Activated T-cell treated with anti-CD3 and anti-CD28 coated beads for 4 hours (primary cell): Measurements from ENCODE around the gene SSH3.

Experiments used
- DNase-seq: peaks from one replicate; pipeline ENCODE4 v3.0.0-alpha.2; 2020

SSH3 gene

GRCh38 chr11:67268081-67268961, 35.0 kb upstream of the SSH3 start:
- no peak for DNase-seq

GRCh38 chr11:67268962-67269268, 34.4 kb upstream of the SSH3 start:
- no peak for DNase-seq

GRCh38 chr11:67269401-67270255, 33.7 kb upstream of the SSH3 start:
- no peak for DNase-seq

- DNase-seq = no peak
Observed at GRCh38 chr11:67270256-67271204, 32.8 kb upstream of the SSH3 start.

- DNase-seq = no peak
Observed at GRCh38 chr11:67271205-67271540, 32.2 kb upstream of the SSH3 start.

- DNase-seq = no peak
Observed at GRCh38 chr11:67271541-67272284, 31.6 kb upstream of the SSH3 start.

- DNase-seq = no peak
Observed at GRCh38 chr11:67272327-67273259, 30.7 kb upstream of the SSH3 start.

- DNase-seq = no peak
Observed at GRCh38 chr11:67273260-67273990, 29.9 kb upstream of the SSH3 start.

GRCh38 chr11:67274768-67275605, 28.3 kb upstream of the SSH3 start:
- no peak for DNase-seq

- no peak for DNase-seq
Observed at GRCh38 chr11:67275606-67276409, 27.5 kb upstream of the SSH3 start.

GRCh38 chr11:67276781-67277230, 26.5 kb upstream of the SSH3 start:
- no peak for DNase-seq

GRCh38 chr11:67277231-67277961, 25.9 kb upstream of the SSH3 start:
- DNase-seq = peak; percentile 78

GRCh38 chr11:67278135-67278938, 25.0 kb upstream of the SSH3 start:
- no peak for DNase-seq

GRCh38 chr11:67278939-67279588, 24.3 kb upstream of the SSH3 start:
- no peak for DNase-seq

GRCh38 chr11:67279589-67280340, 23.6 kb upstream of the SSH3 start:
- DNase-seq = no peak
